ENCODE data around the gene ACP6. TPM values are rescaled to one million over a fixed set of nuclear protein-coding genes. Genes with fewer than 3 reads are reported as not detected.

ACP6 gene
- total RNA-seq, 2 experiments from 2014 or later, result 20.0 to 38.6 TPM

- Histone ChIP-seq H3K79me2 (ENCODE audit: insufficient read depth, low read depth, low read length) (no peaks in the 10 kb centered on the region), H3K27ac (ENCODE audit: low read depth, low read length, poor library complexity, severe bottlenecking) (no peak overlapping the region), H3K4me3 (ENCODE audit: low read depth, low read length, poor library complexity, severe bottlenecking) (no peak overlapping the region), H3K4me2 (ENCODE audit: low read length) (no peak overlapping the region), H3K4me1 (ENCODE audit: insufficient read depth, low read length, poor library complexity, severe bottlenecking) (no peaks in the 10 kb centered on the region), H3K9me3 (ENCODE audit: low read length) (no peaks in the 10 kb centered on the region), H2AFZ (ENCODE audit: low read length) (no peak overlapping the region), H3K9me2 (ENCODE audit: insufficient read depth, low read length) (no peaks in the 10 kb centered on the region), H3K36me3 (ENCODE audit: insufficient read depth, low read length) (no peaks in the 10 kb centered on the region), H4K20me1 (ENCODE audit: insufficient read depth, low read length) (no peaks in the 10 kb centered on the region)
- ChIA-PET POLR2A (no interaction called here), CTCF (ENCODE audit: unreplicated experiment) (no interaction called here)
- BruUV-seq (replicated peaks), result no TSS peak
- DNase-seq (ENCODE audit: low spot score), result no peak
- TF ChIP-seq EZH2phosphoT487 (IDR thresholded peaks at IDR 0.05; ENCODE audit: borderline replicate concordance, low read depth, low read length) (no peak), CTCF (conservative IDR thresholded peaks at IDR 0.05; ENCODE audit: low read length) (no peak)
- intact Hi-C loops (cut with micrococcal nuclease; ENCODE audit: unreplicated experiment), result no loop called here
Measured at GRCh38 chr1:147635342-147635741, 35.0 kb downstream of the ACP6 start.

- no TSS peak for BruUV-seq (replicated peaks)
- H3K79me2 ChIP-seq (ENCODE audit: insufficient read depth, low read depth, low read length), result no peaks in the 10 kb centered on the region
- H2AFZ ChIP-seq (ENCODE audit: low read length), result no peak overlapping the region
- H4K20me1 ChIP-seq (ENCODE audit: insufficient read depth, low read length), result no peaks in the 10 kb centered on the region
- no peak for DNase-seq (ENCODE audit: low spot score)
- H3K9me2 ChIP-seq (ENCODE audit: insufficient read depth, low read length), result no peaks in the 10 kb centered on the region
- H3K9me3 ChIP-seq (ENCODE audit: low read length), result no peaks in the 10 kb centered on the region
- intact Hi-C loops (cut with micrococcal nuclease; ENCODE audit: unreplicated experiment), result no loop called here
- no peak overlapping the region for H3K4me2 ChIP-seq (ENCODE audit: low read length)
- H3K27ac ChIP-seq (ENCODE audit: low read depth, low read length, poor library complexity, severe bottlenecking), result no peak overlapping the region
- no peaks in the 10 kb centered on the region for H3K4me1 ChIP-seq (ENCODE audit: insufficient read depth, low read length, poor library complexity, severe bottlenecking)
- ChIA-PET POLR2A (interaction anchor here (0.8 kb wide), 1 partner anchor 24 kb away, joined by 3 read pairs; no protein-coding TSS in a partner anchor), CTCF (ENCODE audit: unreplicated experiment) (no interaction called here)
- H3K4me3 ChIP-seq (ENCODE audit: low read depth, low read length, poor library complexity, severe bottlenecking), result no peak overlapping the region
- H3K36me3 ChIP-seq (ENCODE audit: insufficient read depth, low read length), result no peaks in the 10 kb centered on the region
- no peak for TF ChIP-seq EZH2phosphoT487 (IDR thresholded peaks at IDR 0.05; ENCODE audit: borderline replicate concordance, low read depth, low read length)
- no peak for TF ChIP-seq CTCF (conservative IDR thresholded peaks at IDR 0.05; ENCODE audit: low read length)
Measured at GRCh38 chr1:147634645-147635044, 35.7 kb downstream of the ACP6 start.

GRCh38 chr1:147633759-147634158 lies 36.6 kb downstream of the ACP6 start:
- no peaks in the 10 kb centered on the region for H3K79me2 ChIP-seq (ENCODE audit: insufficient read depth, low read depth, low read length)
- BruUV-seq (replicated peaks), result no TSS peak
- ChIA-PET CTCF (ENCODE audit: unreplicated experiment) (no interaction called here), POLR2A (no interaction called here)
- no peak overlapping the region for H3K4me3 ChIP-seq (ENCODE audit: low read depth, low read length, poor library complexity, severe bottlenecking)
- H3K4me1 ChIP-seq (ENCODE audit: insufficient read depth, low read length, poor library complexity, severe bottlenecking), result no peaks in the 10 kb centered on the region
- no peak overlapping the region for H3K27ac ChIP-seq (ENCODE audit: low read depth, low read length, poor library complexity, severe bottlenecking)
- H3K9me2 ChIP-seq (ENCODE audit: insufficient read depth, low read length), result no peaks in the 10 kb centered on the region
- no peak overlapping the region for H2AFZ ChIP-seq (ENCODE audit: low read length)
- no peak for TF ChIP-seq CTCF (conservative IDR thresholded peaks at IDR 0.05; ENCODE audit: low read length)
- no peak for TF ChIP-seq EZH2phosphoT487 (IDR thresholded peaks at IDR 0.05; ENCODE audit: borderline replicate concordance, low read depth, low read length)
- intact Hi-C loops (cut with micrococcal nuclease; ENCODE audit: unreplicated experiment), result no loop called here
- H3K36me3 ChIP-seq (ENCODE audit: insufficient read depth, low read length), result no peaks in the 10 kb centered on the region
- no peak for DNase-seq (ENCODE audit: low spot score)
- no peaks in the 10 kb centered on the region for H3K9me3 ChIP-seq (ENCODE audit: low read length)
- no peak overlapping the region for H3K4me2 ChIP-seq (ENCODE audit: low read length)
- H4K20me1 ChIP-seq (ENCODE audit: insufficient read depth, low read length), result no peaks in the 10 kb centered on the region
